NT2/D1 (cell line): ENCODE measurements around the gene KCNK6.

Experiments used
- YY1 ChIP-seq: IDR thresholded peaks from 2 replicates; pipeline ENCODE4 v1.6.1; 2011; ENCODE audit not compliant: insufficient read length, insufficient read depth
- ZNF274 ChIP-seq: IDR thresholded peaks from 2 replicates; pipeline ENCODE4 v1.6.1; 2011; ENCODE audit warnings: mild to moderate bottlenecking, low read depth, low read length

- TF ChIP-seq ZNF274 = no peak
- TF ChIP-seq YY1 = no peak
Observed at GRCh38 chr19:38329651-38330050, 10.0 kb downstream of the KCNK6 start.
